ENCODE measurements around the gene PARD3.
"Not testable (repeated sequence)": the region's sequence is repeated elsewhere in the genome, so short reads cannot be mapped to it uniquely, and the experiment has no call there.

Gene PARD3

DNA sequence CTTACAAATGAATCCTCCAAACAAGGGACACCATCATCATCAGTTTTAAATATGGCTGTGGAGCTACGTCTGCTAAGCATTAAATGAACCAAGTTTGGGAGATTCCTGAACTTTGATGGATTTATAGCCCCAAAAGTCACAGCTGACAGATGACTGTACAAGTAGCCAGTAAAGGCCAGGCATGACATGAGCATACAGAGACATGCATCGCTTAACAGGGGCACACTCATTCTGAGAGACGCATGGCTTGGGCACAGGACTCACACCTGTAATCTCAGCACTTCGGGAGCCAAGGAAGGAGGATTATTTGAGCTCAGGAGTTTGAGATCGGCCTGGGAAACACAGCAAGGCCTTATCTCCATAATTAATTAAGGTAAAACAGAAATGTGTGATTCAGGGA, 166.2 kb downstream of the PARD3 start:
- no peak for DNase-seq (ENCODE audit: low spot score)

GRCh38 chr10:34647875-34648865, 166.9 kb downstream of the PARD3 start:
- no peak for DNase-seq (ENCODE audit: low spot score)

- no peak for DNase-seq (ENCODE audit: low spot score)
Measured at GRCh38 chr10:34647160-34647559, 167.9 kb downstream of the PARD3 start.

DNA sequence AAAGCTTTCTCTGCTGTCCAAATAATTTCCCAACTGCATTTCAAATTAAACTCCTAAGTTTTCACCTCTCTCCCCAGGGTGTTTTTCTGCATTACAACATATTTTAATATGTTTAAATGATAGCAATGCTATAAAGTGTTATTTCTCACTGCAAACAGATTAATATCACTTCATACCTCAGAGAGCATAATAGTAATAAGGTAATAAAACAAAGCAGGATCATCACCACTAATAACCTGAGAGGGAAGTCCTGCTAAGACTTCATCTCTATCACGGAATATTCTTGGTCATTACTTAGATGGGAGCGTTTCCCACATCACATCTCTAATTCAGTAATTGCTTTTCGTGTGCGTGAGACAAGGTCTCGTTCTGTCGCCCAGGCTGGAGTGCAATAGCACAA, 168.8 kb downstream of the PARD3 start:
- no peak for DNase-seq (ENCODE audit: low spot score)

DNA sequence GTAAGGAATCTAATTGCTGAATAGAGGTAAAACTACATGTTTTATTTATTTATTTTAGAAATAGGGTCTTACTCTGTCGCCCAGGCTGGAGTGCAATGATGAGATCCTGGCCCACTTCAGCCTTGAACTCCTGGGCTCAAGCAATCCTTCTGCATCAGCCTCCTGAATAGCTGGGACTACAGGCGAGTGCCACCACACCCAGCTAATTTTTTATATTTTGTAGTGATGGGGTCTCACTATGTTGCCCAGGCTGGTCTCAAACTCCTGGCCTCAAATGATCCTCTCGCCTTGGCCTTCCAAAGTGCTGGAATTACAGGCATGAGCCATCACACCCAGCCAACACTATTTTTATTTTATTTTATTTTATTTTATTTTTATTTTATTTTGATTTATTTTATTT, 170.3 kb downstream of the PARD3 start:
- not testable (repeated sequence) for DNase-seq (ENCODE audit: low spot score)

DNA sequence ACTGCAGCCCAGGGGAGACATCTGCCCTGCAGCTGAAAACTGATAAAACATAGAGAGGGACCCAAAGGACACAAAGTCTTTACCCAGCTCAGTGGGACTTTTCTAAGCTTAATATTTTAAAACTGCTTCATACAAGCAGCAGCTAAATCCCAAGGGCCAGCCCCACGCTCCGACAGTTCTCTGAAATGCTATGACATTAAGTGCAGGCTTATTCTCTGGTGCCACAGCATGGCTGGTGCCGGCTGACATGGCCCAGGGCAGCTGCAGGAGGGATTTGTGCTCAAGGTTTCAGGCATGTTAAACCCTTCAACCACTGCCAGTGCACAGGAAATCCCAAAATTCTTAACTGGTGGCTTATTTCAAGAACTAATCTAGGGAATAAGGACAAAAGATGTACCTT, 170.9 kb downstream of the PARD3 start:
- DNase-seq (ENCODE audit: low spot score), result no peak

DNA sequence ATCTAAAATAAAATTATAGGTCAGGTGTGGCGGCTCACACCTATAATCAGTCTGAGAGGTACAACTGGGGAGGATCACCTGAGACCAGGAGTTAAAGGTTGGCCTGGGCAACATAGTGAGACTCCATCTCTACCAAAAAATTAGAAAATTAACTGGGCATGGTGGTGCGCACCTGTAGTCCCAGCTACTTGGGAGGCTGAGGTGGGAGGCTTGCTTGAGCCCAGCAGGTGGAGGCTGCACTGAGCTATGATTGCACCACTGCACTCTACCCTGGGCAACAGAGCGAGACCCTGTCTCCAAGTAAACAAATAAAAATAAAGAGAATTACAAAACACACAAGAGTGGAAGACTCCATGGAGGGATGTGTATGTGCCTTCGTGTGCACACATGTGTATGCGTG, 171.5 kb downstream of the PARD3 start:
- peak; percentile 1 for DNase-seq (ENCODE audit: low spot score)

GRCh38 chr10:34641913-34642558, 173.1 kb downstream of the PARD3 start:
- DNase-seq (ENCODE audit: low spot score), result peak; percentile 22

DNA sequence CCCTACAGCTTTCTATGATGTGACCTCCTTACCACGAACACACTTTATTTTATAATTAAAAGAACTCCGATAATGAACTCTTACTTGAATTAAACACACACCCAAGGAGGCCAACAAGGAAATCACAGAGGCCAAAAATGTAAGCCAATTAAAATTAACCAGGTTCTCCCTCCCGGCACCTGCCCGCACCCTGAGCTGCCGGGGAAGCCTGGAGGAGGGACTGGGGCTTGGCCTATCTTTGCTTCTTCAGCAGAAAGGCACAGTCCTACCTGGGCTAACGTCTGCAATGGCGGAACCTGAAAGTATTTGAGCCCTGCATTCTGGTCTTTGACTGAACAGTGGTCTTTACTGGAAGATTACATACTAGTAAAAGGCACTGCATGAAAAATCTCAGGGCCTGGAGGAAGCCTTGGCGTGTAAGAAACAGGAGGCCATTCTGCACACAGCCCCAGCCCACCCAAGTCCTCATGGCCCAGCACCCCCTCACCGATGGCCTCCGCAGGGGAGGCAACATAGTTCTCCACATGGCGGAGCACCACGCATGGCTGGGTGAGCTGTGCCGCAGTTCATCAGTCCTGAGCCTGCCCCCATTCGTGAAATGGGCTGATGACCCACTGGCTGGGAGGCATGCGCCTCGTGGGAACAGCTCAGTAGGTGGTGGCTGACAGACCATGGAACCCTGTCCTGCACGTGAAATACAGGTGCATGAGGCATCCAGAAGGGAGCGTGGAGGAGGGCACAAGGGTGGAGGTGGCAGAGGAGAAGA, 173.8 kb downstream of the PARD3 start:
- peak; percentile 38 for DNase-seq (ENCODE audit: low spot score)

GRCh38 chr10:34638406-34639054, 176.6 kb downstream of the PARD3 start:
- DNase-seq (ENCODE audit: low spot score), result peak; percentile 81

DNA sequence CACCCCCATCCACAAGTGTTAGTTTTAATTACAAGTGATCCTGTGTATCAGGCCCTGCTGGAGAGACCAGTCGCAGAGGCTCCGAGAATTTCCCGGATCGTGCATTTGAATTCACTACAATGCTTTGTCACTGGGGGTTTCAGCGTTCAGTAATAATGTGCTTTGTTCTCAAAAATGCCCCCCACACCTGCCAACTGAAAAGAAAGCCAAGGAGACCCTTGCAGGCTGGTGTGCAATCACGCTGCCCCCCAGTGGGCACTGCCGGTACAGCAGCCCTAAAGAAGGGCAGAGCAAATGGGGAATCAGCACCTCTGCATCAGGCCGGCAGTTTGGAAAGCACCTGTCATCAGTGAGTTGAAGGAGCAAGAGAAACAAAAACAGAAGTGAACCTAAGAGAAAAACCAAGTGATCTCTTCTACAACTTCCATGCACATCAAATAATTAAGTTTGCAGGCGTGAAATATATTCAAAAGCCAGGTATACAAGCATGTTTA, 177.6 kb downstream of the PARD3 start:
- peak; percentile 82 for DNase-seq (ENCODE audit: low spot score)

DNA sequence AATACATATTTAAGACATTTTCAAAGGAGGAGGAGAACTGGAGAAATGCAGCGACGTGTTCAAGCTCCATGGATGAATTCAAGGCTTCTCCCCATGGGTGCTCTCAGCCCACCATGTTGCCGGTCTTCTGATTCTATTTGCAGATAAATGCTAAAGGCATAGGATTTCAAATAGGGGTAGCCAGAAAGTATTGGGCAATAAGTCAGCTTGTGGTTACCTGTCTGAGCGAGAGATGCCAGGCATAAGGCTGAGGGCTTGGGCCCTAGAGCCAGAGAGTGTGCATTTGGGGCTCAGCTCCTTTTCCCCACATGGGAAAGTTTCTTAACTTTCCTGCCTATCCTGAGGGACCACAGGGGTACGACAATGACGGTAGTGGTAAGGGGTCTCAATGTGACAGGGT, 180.0 kb downstream of the PARD3 start:
- no peak for DNase-seq (ENCODE audit: low spot score)

DNA sequence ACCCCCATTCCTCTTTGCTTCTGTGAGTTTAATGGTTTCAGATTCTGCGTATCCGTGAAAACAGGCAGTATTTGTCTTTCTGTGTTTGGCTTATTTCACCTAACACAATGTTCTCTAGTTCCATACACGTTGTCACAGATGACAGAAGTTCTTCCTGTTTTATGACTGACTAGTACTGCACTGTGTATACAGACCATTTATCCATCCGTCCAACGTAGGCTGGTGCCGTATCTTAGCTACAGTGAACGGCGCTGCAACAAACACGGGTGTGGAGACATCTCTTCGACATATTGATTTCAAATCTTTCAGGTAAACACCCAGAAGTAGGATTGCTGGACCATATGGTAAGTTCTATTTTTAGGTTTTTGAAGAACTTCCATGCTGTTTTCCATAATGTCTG, 181.7 kb downstream of the PARD3 start:
- DNase-seq (ENCODE audit: low spot score), result no peak

DNA sequence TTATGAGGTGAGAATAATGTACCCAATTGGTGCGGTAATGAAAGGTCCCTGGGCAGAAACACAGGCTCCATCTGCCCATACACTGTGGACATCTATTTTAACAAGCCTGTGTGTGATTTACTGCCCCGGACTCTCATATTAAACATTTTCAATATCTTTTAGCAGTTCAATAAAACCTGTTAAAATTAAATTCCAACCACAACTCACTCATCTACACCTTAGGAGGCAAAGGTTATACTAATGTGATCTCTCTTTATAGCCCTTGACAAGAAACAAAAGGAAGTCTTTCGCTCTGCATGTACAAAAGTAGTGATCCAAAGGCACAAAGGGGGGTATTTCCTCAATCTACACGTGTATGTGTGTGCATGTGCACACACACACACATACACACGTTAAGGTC, 186.0 kb downstream of the PARD3 start:
- DNase-seq (ENCODE audit: low spot score), result no peak

DNA sequence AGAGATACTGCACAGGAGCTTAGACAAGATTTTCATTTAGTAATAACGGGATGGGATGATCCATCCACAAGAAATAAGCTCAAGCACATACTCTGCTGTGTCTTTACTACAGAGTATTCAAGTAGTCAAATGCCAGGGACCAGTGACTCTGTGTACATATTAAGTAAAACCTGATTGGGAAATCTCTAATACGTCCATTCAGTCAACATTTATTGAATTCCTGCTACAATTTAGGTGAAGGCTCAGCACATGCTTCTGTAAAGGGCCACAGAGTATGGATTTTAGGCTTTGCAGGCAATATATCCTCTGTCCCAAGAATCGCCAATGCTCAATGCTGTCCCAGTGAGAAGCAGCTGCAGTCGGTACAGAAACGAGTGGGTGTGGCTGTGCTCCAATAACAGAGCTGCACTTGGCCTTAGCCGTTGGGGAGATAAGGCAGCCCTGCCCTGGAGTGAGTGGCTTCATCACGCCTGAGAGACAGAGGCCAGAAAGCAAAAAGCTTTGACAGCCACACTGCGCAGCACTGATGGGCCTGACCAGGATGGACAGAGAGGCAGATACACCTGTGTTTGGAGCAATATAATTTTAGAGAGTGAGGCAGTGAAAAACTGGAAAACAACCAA, 186.8 kb downstream of the PARD3 start:
- DNase-seq (ENCODE audit: low spot score), result no peak

- DNase-seq (ENCODE audit: low spot score), result no peak
Measured at GRCh38 chr10:34627741-34628140, 187.4 kb downstream of the PARD3 start.

DNA sequence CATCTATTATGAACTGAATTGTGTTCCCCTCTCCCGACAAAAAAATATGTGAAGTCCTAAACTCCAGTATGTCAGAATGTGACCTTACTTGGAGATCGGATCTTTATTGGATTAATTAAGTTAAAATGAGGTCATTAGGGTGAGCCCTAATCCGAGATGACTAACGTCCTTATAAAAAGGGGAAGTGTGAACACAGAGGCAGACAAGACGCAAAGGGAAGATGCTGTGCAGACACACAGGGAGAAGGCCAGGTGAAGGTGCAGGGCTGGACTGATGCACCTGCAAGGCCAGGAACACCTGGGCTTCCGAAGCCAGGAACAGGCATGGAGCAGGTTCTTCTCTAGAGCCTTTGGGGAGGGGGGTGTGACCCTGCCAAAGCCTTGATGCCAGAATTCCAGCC, 187.8 kb downstream of the PARD3 start:
- no peak for DNase-seq (ENCODE audit: low spot score)

DNA sequence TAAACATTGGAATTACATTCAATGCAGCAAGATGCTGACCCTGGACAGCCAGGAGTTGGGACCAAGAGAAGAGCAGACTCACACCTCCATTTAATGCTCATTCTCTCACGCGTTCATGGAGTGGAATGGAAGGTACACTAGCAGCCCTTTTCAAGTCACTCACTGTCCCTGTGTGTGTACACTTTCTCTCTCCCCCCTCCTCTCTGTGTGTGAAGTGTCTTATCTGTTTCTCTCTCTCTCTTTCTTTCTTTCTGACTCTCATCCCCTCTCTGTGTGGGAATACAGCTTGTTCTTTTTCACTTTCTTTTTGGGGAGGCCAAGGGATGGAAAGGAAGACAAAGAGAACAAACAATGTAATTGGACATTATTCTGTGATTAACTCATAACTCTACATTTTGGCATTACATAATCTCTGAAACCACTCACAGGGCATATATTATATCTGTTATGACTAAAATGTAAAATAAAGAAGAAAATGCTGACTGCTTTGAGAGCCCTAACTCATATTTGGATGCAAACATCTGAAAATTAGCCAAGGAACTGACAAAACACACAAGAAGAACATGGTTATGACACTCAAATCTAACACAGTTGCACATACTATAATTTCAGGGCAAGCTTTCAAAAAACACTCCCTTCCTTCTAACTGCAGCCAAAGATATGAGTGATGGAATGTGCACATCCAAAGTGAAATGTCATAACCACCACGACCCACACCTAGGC, 188.8 kb downstream of the PARD3 start:
- no peak for DNase-seq (ENCODE audit: low spot score)

DNA sequence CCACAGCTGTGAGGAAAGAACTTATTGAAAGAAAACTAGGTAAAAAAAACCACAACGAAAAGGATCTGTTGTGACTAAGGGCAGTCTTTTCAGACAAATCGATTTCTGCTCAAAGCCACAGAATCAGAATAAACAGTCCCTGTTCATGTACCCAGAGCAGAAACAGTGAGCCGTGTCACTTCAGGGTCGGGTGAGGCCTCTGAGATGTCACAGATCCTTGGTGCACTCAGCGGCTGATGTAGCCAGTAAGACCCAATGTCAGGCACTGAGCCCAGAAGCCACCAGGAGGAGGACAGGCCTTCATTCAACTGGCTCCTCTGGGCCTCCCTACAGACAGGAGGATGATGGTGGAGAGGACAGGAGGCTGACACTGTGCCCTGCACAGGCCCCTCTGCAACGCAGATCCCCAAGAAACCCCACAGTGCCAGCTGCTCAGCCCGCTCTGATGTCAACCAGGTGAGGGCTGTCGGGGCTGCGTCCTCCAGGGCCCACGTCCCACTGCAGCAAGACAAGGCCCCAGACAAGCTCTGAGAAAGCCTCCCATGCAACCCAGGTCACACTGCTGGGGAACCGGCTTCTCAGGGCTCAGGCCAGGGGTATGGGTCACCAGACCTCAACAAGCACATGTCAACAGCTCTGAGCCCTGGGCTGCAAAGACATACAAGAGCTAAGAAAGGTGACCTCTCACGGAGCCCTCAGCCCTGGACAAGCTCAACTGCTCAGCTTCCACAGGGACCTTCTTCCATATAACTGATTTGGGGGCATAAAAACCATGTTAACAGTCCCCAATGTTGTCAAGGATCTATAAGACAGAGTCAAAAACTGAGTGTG, 190.6 kb downstream of the PARD3 start:
- no peak for DNase-seq (ENCODE audit: low spot score)

DNA sequence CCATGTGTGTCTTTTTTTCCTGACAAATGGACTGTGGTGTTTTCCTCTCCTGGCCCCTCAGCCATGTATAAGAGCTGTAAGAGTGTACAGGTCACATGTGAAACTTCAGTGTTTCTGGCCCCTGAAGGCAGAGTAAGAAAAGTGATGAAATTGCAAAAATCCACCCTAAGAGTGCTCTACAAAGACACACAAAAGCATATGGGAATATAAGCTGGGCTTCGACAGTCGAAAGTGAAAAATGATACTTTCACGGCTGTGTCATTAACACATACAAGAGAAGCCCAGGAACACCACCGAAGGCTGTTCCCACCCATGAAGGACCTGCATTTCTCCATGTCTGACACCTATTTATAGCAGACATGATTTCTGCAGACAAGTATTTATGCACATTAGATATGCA, 192.2 kb downstream of the PARD3 start:
- DNase-seq (ENCODE audit: low spot score), result no peak
